ENCODE data around the gene POLE.

Gene POLE

GRCh38 chr12:132720606-132721345 is 33.6 kb upstream of the POLE start:
- Mint-ChIP-seq H3K36me3 (no peaks in the 10 kb centered on the region), H3K27me3 (no peaks in the 10 kb centered on the region), H3K27ac (no peak overlapping the region), H3K9me3 (ENCODE audit: low read depth) (no peaks in the 10 kb centered on the region), H3K4me1 (ENCODE audit: low read depth) (no peaks in the 10 kb centered on the region), H3K4me3 (no peak overlapping the region)

- Mint-ChIP-seq H3K27me3 (no peaks in the 10 kb centered on the region), H3K9me3 (ENCODE audit: low read depth) (no peaks in the 10 kb centered on the region), H3K4me1 (ENCODE audit: low read depth) (no peaks in the 10 kb centered on the region), H3K4me3 (no peak overlapping the region), H3K27ac (no peak overlapping the region), H3K36me3 (no peaks in the 10 kb centered on the region)
Measured at GRCh38 chr12:132719954-132720324, 32.8 kb upstream of the POLE start.

- no peak overlapping the region for H3K27ac Mint-ChIP-seq
- no peak overlapping the region for H3K4me3 Mint-ChIP-seq
- H3K9me3 Mint-ChIP-seq (ENCODE audit: low read depth), result no peaks in the 10 kb centered on the region
- H3K27me3 Mint-ChIP-seq, result no peaks in the 10 kb centered on the region
- H3K4me1 Mint-ChIP-seq (ENCODE audit: low read depth), result peaks cover 3% of the 10 kb centered on the region
- H3K36me3 Mint-ChIP-seq, result no peaks in the 10 kb centered on the region
Measured at GRCh38 chr12:132719141-132719953, 32.2 kb upstream of the POLE start.

DNA sequence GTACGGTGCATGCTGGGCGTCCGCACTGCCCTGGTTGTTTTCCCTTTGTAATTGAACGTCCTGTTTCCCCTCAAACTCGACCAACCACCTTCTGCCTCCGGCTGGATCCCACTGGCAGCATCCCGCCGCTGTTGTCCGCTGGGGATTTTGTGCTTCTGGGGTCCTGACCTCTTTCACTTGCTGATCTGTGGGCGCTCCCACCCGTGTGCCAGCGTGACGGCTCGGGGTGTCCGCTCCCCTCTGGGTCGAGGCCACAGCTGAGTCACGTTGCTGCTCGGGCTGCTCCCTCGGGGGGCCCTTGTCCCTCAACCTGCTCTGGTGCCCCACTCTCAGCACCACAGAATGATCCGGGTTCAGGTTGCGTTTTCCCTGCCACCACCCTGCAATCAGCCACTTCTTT is 31.5 kb upstream of the POLE start:
- H3K27ac Mint-ChIP-seq, result peak overlapping the region; percentile 54

DNA sequence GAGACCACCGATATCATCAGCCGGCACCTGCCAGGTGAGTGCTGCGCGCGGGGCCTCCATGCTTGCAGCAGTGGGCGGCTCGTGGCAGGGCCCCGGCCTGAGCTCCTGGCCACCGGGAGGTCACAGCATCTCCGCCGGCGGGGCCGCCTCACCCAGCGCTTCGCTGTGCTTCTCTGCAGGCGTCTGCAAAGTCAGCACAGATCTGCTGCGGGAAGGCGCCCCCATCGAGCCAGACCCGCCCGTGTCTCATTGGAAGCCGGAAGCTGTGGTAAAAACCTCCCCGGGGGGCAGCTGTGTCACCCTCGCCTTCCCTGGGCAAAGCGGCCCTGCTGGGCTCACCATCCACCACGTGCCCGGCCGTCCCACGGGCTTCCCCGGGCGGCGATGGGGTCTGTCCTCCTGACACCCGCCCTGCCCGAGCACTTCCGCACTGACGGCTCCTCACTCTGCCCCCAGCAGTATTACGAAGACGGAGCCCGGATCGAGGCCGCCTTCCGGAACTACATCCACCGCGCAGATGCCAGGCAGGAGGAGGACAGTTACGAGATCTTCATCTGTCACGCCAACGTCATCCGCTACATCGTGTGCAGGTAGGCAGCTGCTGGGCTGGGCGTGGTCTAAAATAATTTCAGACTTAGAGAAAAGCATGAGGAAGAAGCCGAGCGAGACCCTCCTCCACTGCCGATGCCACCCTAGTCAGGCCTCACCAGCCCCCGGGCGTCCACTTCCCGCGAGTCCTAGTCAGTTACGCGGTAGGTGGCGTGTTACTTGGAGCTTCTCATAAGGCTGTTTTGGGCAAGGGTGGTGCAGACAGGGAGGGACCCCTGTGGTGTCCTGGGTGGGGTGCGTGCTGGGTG is 30.6 kb upstream of the POLE start:
- H3K9me3 Mint-ChIP-seq (ENCODE audit: low read depth), result no peaks in the 10 kb centered on the region

More for the DNA sequence above, 31.5 kb upstream of the POLE start:
- H3K4me1 Mint-ChIP-seq (ENCODE audit: low read depth), result peaks cover 3% of the 10 kb centered on the region
- H3K9me3 Mint-ChIP-seq (ENCODE audit: low read depth), result no peaks in the 10 kb centered on the region
- no peaks in the 10 kb centered on the region for H3K36me3 Mint-ChIP-seq
- no peaks in the 10 kb centered on the region for H3K27me3 Mint-ChIP-seq
- no peak overlapping the region for H3K4me3 Mint-ChIP-seq

GRCh38 chr12:132717011-132717410 is 29.9 kb upstream of the POLE start:
- no peak overlapping the region for H3K4me3 Mint-ChIP-seq
- H3K27ac Mint-ChIP-seq, result no peak overlapping the region
- H3K27me3 Mint-ChIP-seq, result no peaks in the 10 kb centered on the region
- no peaks in the 10 kb centered on the region for H3K36me3 Mint-ChIP-seq
- H3K9me3 Mint-ChIP-seq (ENCODE audit: low read depth), result no peaks in the 10 kb centered on the region
- H3K4me1 Mint-ChIP-seq (ENCODE audit: low read depth), result peaks cover 16% of the 10 kb centered on the region

More for the DNA sequence above, 30.6 kb upstream of the POLE start:
- no peaks in the 10 kb centered on the region for H3K36me3 Mint-ChIP-seq
- no peak overlapping the region for H3K27ac Mint-ChIP-seq
- no peaks in the 10 kb centered on the region for H3K27me3 Mint-ChIP-seq
- H3K4me1 Mint-ChIP-seq (ENCODE audit: low read depth), result peaks cover 11% of the 10 kb centered on the region
- no peak overlapping the region for H3K4me3 Mint-ChIP-seq

DNA sequence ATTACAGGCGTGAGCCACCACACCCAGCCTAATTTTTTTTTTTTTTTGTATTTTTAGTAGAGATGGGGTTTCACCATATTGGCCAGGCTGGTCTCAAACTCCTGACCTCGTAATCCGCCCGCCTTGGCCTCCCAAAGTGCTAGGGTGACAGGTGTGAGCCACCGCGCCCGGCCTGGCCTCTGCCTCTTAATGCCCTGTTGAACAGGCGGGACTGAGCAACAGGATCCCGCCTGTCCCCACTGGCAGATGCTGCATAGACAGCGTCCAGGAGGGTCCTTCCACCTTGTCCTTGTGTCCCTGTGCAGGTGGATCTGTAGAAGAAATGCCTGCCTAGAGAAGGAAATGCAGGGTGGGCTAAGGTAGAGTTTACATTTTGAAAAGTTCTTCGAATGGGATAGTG is 29.2 kb upstream of the POLE start:
- no peak overlapping the region for H3K27ac Mint-ChIP-seq
- no peaks in the 10 kb centered on the region for H3K9me3 Mint-ChIP-seq (ENCODE audit: low read depth)
- no peak overlapping the region for H3K4me3 Mint-ChIP-seq
- H3K27me3 Mint-ChIP-seq, result no peaks in the 10 kb centered on the region
- H3K4me1 Mint-ChIP-seq (ENCODE audit: low read depth), result peaks cover 22% of the 10 kb centered on the region
- H3K36me3 Mint-ChIP-seq, result no peaks in the 10 kb centered on the region

DNA sequence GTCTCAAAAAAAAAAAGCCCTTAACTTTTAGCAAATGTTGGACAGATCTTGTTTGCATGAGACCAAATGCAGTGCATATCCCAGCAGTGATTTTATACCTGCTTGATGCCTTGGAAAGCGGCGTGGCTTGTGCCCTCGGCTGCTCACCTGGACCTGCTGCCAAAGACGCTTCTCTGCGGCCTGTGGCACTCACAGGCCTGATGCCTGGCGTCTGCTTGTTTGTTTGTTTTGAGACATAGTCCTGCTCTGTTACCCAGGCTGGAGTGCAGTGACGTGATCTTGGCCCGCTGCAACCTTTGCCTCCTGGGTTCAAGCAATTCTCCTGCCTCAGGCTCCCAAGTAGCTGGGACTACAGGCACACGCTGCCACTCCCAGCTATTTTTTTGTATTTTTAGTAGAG is 28.7 kb upstream of the POLE start:
- H3K9me3 Mint-ChIP-seq (ENCODE audit: low read depth), result no peaks in the 10 kb centered on the region
- H3K27ac Mint-ChIP-seq, result no peak overlapping the region
- no peaks in the 10 kb centered on the region for H3K36me3 Mint-ChIP-seq
- peaks cover 23% of the 10 kb centered on the region for H3K4me1 Mint-ChIP-seq (ENCODE audit: low read depth)
- H3K4me3 Mint-ChIP-seq, result no peak overlapping the region
- no peaks in the 10 kb centered on the region for H3K27me3 Mint-ChIP-seq

DNA sequence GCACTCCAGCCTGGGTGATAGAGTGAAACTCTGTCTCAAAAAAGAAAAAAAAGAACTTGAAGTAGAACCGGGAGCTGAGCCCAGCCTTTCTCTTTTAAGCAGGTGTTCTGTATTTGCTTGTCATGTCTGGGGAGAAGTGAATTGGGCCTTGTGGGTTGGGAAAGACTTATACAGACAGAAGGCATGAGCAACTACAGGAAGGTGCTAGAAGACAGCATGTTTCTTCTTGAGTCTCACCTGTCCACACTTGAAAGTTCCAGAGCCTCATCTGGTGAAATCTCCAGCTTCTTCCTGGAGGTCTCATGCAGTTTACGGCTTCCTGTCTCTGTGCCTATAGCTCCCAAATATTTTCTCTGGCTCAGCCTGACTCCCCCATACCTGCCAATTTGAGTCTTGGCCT is 26.0 kb upstream of the POLE start:
- peaks cover 26% of the 10 kb centered on the region for H3K4me1 Mint-ChIP-seq (ENCODE audit: low read depth)
- H3K27ac Mint-ChIP-seq, result no peak overlapping the region

GRCh38 chr12:132711080-132711843 is 24.1 kb upstream of the POLE start:
- H3K4me3 Mint-ChIP-seq, result peak overlapping the region; percentile 90
- peaks cover 3% of the 10 kb centered on the region for H3K36me3 Mint-ChIP-seq
- H3K4me1 Mint-ChIP-seq (ENCODE audit: low read depth), result peaks cover 26% of the 10 kb centered on the region
- peaks cover 4% of the 10 kb centered on the region for H3K9me3 Mint-ChIP-seq (ENCODE audit: low read depth)
- H3K27ac Mint-ChIP-seq, result peak overlapping the region; percentile 64
- H3K27me3 Mint-ChIP-seq, result no peaks in the 10 kb centered on the region

More for the DNA sequence above, 26.0 kb upstream of the POLE start:
- Mint-ChIP-seq H3K9me3 (ENCODE audit: low read depth) (peaks cover 4% of the 10 kb centered on the region), H3K36me3 (no peaks in the 10 kb centered on the region), H3K27me3 (no peaks in the 10 kb centered on the region), H3K4me3 (peak overlapping the region; percentile 56)

- peaks cover 4% of the 10 kb centered on the region for H3K9me3 Mint-ChIP-seq (ENCODE audit: low read depth)
- peak within 1 kb of the TSS; percentile 80 for H3K27ac Mint-ChIP-seq
- peaks cover 3% of the 10 kb centered on the region for H3K36me3 Mint-ChIP-seq
- peaks cover 26% of the 10 kb centered on the region for H3K4me1 Mint-ChIP-seq (ENCODE audit: low read depth)
- no peaks in the 10 kb centered on the region for H3K27me3 Mint-ChIP-seq
- peak within 1 kb of the TSS; percentile 91 for H3K4me3 Mint-ChIP-seq
Measured at GRCh38 chr12:132710405-132711079, 23.4 kb upstream of the POLE start, which contains the start of gene PGAM5. PGAM5 (plus strand) TSS chr12:132710842; CDS start chr12:132710877, 35 bp downstream.

- Mint-ChIP-seq H3K4me3 (peak overlapping the region; percentile 91), H3K27me3 (no peaks in the 10 kb centered on the region), H3K36me3 (peaks cover 3% of the 10 kb centered on the region), H3K27ac (peak overlapping the region; percentile 80), H3K9me3 (ENCODE audit: low read depth) (peaks cover 4% of the 10 kb centered on the region), H3K4me1 (ENCODE audit: low read depth) (peaks cover 26% of the 10 kb centered on the region)
Measured at GRCh38 chr12:132710043-132710404, 22.9 kb upstream of the POLE start.

GRCh38 chr12:132708150-132708549 is 21.0 kb upstream of the POLE start:
- H3K27ac Mint-ChIP-seq, result no peak overlapping the region
- peaks cover 12% of the 10 kb centered on the region for H3K36me3 Mint-ChIP-seq
- peaks cover 4% of the 10 kb centered on the region for H3K9me3 Mint-ChIP-seq (ENCODE audit: low read depth)
- H3K27me3 Mint-ChIP-seq, result no peaks in the 10 kb centered on the region
- no peak overlapping the region for H3K4me3 Mint-ChIP-seq
- peaks cover 19% of the 10 kb centered on the region for H3K4me1 Mint-ChIP-seq (ENCODE audit: low read depth)

DNA sequence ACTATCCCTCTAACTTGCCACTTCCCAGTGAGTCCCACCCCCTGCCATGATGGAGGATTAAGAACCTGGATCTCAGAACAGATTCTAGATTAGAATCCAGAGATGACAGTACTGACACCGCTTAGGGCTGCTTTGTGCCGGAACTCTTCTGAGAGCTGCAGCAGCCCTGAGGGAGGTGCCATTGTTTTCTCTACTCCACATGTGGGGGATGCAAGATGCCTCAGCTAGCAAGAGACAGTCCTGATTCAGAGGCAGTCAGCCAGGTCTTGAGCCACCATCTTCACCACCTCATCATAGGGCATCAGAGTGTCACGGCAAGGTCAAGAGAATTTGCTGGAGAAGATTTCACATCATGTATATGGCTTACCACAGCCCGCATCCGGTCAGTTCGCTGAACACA is 20.1 kb upstream of the POLE start:
- H3K27me3 Mint-ChIP-seq, result no peaks in the 10 kb centered on the region
- H3K4me3 Mint-ChIP-seq, result no peak overlapping the region
- H3K36me3 Mint-ChIP-seq, result peaks cover 12% of the 10 kb centered on the region
- H3K9me3 Mint-ChIP-seq (ENCODE audit: low read depth), result peaks cover 4% of the 10 kb centered on the region
- H3K4me1 Mint-ChIP-seq (ENCODE audit: low read depth), result peaks cover 12% of the 10 kb centered on the region
- peak overlapping the region; percentile 8 for H3K27ac Mint-ChIP-seq

Measured in activated naive CD8-positive, alpha-beta T cell (primary cell).